Measurements from ENCODE around the gene GIMAP5.

Gene GIMAP5

DNA sequence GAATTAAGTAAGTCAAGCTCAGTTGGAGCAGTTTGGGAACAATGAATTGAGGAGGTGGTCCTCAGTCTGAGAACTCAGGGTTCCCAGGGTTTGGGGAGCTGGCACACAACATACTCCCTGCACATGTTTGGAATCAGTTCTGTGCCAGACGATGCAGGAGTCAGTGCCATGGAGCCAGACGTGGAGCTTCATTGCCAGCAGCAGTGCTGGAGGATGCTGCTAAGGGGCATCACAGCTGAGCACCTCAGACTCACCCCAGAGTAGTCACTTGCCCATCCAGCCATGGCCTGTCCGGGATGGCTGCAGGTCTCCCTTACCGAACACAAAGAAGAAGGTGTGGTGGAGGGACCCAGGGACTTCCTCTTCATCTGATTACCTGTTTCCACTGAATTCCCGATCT is 7.9 kb downstream of the GIMAP5 start:
- no peaks in the 10 kb centered on the region for H3K27me3 ChIP-seq (ENCODE audit: insufficient read depth, low read length, poor library complexity)
- TF ChIP-seq, protein P1, sequence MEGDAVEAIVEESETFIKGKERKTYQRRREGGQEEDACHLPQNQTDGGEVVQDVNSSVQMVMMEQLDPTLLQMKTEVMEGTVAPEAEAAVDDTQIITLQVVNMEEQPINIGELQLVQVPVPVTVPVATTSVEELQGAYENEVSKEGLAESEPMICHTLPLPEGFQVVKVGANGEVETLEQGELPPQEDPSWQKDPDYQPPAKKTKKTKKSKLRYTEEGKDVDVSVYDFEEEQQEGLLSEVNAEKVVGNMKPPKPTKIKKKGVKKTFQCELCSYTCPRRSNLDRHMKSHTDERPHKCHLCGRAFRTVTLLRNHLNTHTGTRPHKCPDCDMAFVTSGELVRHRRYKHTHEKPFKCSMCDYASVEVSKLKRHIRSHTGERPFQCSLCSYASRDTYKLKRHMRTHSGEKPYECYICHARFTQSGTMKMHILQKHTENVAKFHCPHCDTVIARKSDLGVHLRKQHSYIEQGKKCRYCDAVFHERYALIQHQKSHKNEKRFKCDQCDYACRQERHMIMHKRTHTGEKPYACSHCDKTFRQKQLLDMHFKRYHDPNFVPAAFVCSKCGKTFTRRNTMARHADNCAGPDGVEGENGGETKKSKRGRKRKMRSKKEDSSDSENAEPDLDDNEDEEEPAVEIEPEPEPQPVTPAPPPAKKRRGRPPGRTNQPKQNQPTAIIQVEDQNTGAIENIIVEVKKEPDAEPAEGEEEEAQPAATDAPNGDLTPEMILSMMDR (IDR thresholded peaks at IDR 0.05; ENCODE audit: borderline replicate concordance, extremely low read depth, low read length, poor library complexity, severe bottlenecking): no peak
- TF ChIP-seq EZH2 (IDR thresholded peaks at IDR 0.05; ENCODE audit: borderline replicate concordance, low read depth, low read length, severe bottlenecking): no peak
- H2AFZ ChIP-seq (ENCODE audit: low read depth, low read length): no peak overlapping the region

GRCh38 chr7:150745876-150746275 is 8.7 kb downstream of the GIMAP5 start:
- Histone ChIP-seq H2AFZ (ENCODE audit: low read depth, low read length) (no peak overlapping the region), H3K27ac (ENCODE audit: low read length) (no peak overlapping the region), H3K9ac (ENCODE audit: low read depth, low read length) (no peak overlapping the region), H3K79me2 (ENCODE audit: insufficient read depth, low read length) (peaks cover 31% of the 10 kb centered on the region), H3K4me2 (ENCODE audit: insufficient read depth, low read length) (no peak overlapping the region), H3K4me3 (ENCODE audit: low read depth in 1 of 2, low read length in 2 of 2) (no peak overlapping the region), H3K9me3 (ENCODE audit: insufficient read depth, low read length, severe bottlenecking) (no peaks in the 10 kb centered on the region), H3K4me1 (ENCODE audit: insufficient read depth, low read length) (peaks cover 40% of the 10 kb centered on the region), H4K20me1 (ENCODE audit: insufficient read depth, low read length) (peaks cover 19% of the 10 kb centered on the region), H3K36me3 (ENCODE audit: insufficient read depth, low read length) (peaks cover 43% of the 10 kb centered on the region), H3K27me3 (ENCODE audit: insufficient read depth, low read length, poor library complexity) (no peaks in the 10 kb centered on the region)
- ATAC-seq (ENCODE audit: insufficient read depth, low read depth) (peak; percentile 22; the same call in 2 of the 3 replicates), DNase-seq (no peak)
- no peak for TF ChIP-seq EZH2 (IDR thresholded peaks at IDR 0.05; ENCODE audit: borderline replicate concordance, low read depth, low read length, severe bottlenecking)
- TF ChIP-seq, protein P1 (IDR thresholded peaks at IDR 0.05; ENCODE audit: borderline replicate concordance, extremely low read depth, low read length, poor library complexity, severe bottlenecking): no peak

More for the DNA sequence above, 7.9 kb downstream of the GIMAP5 start:
- H3K4me1 ChIP-seq (ENCODE audit: insufficient read depth, low read length): peaks cover 48% of the 10 kb centered on the region
- peaks cover 51% of the 10 kb centered on the region for H3K36me3 ChIP-seq (ENCODE audit: insufficient read depth, low read length)
- H3K9me3 ChIP-seq (ENCODE audit: insufficient read depth, low read length, severe bottlenecking): no peaks in the 10 kb centered on the region
- H3K4me2 ChIP-seq (ENCODE audit: insufficient read depth, low read length): 0 out of 2 replicates have a peak overlapping the region, but pooled peaks have one; percentile 3
- H3K27ac ChIP-seq (ENCODE audit: low read length): peak overlapping the region; percentile 11
- H3K4me3 ChIP-seq (ENCODE audit: low read depth in 1 of 2, low read length in 2 of 2): no peak overlapping the region
- peaks cover 39% of the 10 kb centered on the region for H3K79me2 ChIP-seq (ENCODE audit: insufficient read depth, low read length)
- H4K20me1 ChIP-seq (ENCODE audit: insufficient read depth, low read length): peaks cover 19% of the 10 kb centered on the region
- ATAC-seq (ENCODE audit: insufficient read depth, low read depth) (peak; percentile 32), DNase-seq (no peak)
- no peak overlapping the region for H3K9ac ChIP-seq (ENCODE audit: low read depth, low read length)

- peaks cover 29% of the 10 kb centered on the region for H3K4me1 ChIP-seq (ENCODE audit: insufficient read depth, low read length)
- no peak for DNase-seq
Observed at GRCh38 chr7:150746921-150747320, 9.7 kb downstream of the GIMAP5 start.

More at GRCh38 chr7:150746921-150747320, 9.7 kb downstream of the GIMAP5 start:
- H3K4me3 ChIP-seq (ENCODE audit: low read depth in 1 of 2, low read length in 2 of 2): no peak overlapping the region
- H3K27ac ChIP-seq (ENCODE audit: low read length): no peak overlapping the region
- ATAC-seq (ENCODE audit: insufficient read depth, low read depth): no peak
- TF ChIP-seq, protein P1 (IDR thresholded peaks at IDR 0.05; ENCODE audit: borderline replicate concordance, extremely low read depth, low read length, poor library complexity, severe bottlenecking): no peak
- H3K4me2 ChIP-seq (ENCODE audit: insufficient read depth, low read length): no peak overlapping the region
- no peak overlapping the region for H2AFZ ChIP-seq (ENCODE audit: low read depth, low read length)
- H3K9ac ChIP-seq (ENCODE audit: low read depth, low read length): no peak overlapping the region
- no peaks in the 10 kb centered on the region for H3K9me3 ChIP-seq (ENCODE audit: insufficient read depth, low read length, severe bottlenecking)
- peaks cover 20% of the 10 kb centered on the region for H3K79me2 ChIP-seq (ENCODE audit: insufficient read depth, low read length)
- H3K36me3 ChIP-seq (ENCODE audit: insufficient read depth, low read length): peaks cover 33% of the 10 kb centered on the region
- no peaks in the 10 kb centered on the region for H3K27me3 ChIP-seq (ENCODE audit: insufficient read depth, low read length, poor library complexity)
- H4K20me1 ChIP-seq (ENCODE audit: insufficient read depth, low read length): peaks cover 14% of the 10 kb centered on the region

Measured in DND-41 (cell line).